Measurements from ENCODE around the gene DNAJA2.

DNAJA2 gene

DNA sequence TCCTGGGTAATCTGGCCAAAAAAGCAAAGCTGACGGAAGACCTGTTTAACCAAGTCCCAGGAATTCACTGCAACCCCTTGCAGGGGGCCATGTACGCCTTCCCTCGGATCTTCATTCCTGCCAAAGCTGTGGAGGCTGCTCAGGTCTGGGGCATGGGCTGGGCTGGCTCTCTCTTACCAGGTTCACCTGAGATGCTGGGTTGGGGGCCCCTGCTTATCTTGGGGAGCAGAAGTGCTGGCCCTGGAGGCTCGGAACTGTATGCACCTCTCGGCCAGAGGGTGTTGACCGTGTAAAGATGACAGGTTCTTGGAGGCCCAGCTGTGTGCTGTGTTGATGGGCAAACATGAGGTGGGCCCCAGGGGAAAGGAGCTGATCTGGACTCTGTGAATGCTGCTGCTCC lies 49.1 kb downstream of the DNAJA2 start:
- no peak for DNase-seq

DNA sequence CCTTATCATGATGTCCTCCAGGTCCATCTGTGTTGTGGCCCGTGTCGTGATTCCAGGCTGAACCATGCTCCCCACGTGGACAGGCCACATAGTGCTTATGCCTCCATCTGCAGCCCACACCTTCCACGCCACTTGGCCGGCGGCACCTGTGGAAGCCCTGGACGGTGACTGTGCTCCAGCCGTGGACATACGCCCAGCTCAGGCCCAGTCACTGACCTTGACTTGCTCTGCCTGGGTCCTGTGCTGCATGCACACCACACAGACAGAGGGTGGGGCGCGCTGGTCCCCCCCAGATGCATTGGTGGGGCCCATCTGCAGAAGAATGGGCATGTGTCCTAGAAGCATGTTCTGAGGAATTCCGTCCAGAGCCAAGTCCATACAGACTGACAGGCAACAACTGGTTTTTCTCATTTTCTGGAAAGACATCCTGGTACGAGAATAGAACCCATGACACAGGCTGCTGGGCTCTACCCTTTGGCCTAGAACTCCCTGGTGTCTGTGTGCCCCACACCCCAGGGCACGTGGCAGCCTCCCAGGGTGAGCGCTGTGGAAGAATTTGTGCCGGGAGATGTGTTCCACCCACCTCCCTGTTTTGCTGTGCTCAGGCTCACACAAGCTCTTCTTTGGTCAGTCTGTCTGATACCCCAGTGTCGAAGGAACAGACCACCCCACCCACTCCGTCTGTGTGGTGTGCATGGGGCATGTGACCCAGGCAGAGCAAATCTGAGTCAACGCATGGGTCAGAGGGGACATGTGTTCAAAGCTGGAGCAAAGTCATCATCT lies 49.8 kb downstream of the DNAJA2 start:
- DNase-seq: no peak

DNA sequence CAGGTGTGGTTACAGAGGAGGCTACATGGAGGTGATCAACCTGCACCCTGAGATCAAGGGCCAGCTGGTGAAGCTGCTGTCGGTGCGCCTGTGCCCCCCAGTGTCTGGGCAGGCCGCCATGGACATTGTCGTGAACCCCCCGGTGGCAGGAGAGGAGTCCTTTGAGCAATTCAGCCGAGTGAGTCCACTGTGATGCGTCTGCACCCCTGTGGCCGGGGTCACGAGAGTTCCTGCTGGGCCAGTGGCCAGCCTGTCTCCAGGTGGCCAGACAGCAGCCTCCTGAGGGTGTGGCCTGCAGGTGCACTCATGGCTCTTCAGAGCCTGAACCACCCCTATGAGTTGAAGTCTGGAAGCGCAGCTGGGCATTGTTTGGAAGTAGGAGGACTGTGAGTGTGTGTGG lies 51.2 kb downstream of the DNAJA2 start:
- DNase-seq: no peak

DNA sequence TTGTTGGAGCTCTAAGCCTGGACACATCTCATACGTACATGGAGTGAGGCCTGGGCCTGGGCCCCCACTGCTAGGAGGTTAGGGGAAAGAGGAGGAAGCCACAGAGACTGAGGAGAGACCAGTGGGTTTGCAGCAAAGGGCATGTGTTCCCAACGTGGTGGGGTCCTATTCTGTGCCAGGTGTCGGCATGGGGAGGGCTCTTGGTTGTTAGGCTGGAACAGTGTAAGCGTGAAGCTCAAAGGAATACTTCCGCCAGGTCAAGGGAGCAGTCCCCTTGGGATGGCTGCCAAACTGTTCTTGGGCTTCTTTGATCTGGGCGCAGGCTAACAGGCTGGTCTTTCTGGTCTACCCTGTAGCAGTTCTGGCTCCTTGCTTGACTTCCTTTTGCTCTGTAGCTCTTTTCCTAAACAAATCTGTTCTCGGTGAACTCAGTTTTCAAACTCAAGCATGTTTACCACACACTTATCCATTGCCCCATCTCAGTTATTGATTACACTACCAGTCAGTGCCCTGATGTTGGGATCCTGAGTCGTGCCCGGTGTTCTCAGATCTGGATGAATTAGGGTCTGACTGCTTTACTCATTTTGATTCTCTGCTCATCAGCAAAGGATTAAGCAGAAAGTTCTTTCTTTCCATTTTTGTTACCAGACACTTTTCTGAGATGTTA lies 52.9 kb downstream of the DNAJA2 start:
- no peak for DNase-seq

DNA sequence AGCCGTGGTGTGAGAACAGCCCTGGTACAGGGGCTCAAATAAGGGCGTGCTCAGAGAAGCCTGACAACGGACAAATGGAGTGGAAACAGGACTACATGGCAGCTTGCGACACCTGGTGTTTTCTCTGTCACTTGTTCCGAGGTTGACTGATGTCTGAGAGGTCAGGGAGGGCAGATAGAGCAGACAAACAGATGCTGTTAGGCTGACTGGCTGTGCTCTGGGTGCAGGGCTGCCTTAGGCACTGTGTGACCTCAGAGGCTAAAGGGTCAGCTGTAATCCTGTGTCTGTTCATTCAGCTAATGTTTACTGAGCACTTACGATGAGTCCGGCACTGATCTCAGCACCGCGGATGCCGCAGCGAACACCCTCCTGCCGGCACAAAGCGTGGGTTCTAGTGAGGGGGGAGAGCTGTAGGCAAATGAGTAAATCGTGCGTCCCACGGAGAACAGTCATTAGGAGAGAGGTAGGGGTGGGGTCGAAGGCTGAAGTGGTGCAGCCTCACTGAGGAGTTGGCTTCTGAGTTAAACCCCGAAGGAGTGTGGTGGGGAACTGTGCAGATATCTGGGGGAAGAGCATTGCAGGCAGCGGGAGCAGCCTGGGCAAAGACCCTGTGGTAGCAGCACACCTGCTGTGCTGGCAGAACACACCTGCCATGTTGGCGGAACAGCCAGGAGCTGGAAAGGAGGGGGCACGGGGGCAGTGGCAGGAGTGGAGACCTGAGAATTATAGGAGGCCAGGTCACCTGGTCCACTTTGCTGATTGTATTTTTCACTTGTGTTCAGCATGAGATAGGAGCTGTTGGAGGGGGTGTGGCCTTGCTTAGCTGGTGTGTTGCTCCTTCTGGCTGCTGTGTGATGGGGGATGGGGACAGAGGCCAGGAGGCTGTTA lies 54.3 kb downstream of the DNAJA2 start:
- DNase-seq: no peak

DNA sequence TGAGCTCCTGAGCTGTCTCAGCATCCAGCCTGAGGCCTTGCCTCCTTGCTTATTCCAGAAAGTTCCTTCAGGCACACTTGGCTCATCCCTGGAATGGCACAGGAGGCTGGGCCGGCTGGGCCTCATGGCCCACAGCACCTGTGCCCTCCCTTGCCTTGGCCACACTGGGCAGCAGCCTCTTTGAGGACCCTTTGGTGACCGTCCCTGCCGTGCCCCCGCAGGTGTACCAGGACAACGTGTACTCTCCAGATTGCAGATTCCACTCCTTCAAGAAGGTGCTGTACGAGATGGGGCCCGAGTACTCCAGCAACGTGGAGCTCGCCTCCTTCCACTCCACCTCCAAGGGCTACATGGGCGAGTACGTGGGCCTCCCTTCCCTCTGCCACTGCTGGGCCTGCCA lies 55.1 kb downstream of the DNAJA2 start:
- no peak for DNase-seq

DNA sequence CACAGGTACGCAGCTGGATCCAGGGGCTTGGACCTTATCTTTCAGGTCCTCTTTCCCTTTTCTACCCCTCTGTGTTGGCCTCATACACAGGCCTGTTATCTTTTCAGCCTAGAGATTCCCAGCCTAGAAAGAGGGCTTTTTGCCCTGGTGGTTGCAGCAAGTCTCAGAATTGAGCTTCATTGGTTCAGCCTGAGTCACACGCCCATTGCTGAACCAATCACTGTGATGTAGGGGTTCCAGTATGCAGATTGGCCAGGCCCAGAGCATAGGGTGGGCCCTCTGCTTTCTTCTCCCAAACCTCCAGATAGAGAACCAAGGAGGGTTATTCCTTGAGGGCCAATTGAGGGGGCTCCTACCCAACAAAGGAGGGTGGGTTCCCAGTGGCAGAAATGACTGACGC lies 56.5 kb downstream of the DNAJA2 start:
- DNase-seq: no peak

DNA sequence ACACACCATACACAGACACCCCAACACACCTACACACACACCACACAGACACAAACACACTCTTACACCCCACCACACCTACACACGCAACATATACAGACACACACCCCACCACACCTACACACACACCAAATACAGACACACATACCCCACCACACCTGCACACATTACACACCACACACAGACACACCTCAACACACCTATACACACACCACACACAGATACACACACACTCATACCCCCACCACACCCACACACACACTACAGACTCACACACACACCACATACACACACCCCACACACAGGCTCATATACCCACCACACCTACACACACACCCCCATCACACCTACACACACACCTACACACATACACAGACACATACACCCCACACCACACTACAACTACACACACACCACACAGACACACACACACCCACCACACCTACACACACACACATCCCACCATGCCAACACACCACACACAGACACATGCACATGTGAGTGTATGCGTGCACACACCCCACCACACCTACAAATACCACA lies 57.9 kb downstream of the DNAJA2 start:
- no peak for DNase-seq

DNA sequence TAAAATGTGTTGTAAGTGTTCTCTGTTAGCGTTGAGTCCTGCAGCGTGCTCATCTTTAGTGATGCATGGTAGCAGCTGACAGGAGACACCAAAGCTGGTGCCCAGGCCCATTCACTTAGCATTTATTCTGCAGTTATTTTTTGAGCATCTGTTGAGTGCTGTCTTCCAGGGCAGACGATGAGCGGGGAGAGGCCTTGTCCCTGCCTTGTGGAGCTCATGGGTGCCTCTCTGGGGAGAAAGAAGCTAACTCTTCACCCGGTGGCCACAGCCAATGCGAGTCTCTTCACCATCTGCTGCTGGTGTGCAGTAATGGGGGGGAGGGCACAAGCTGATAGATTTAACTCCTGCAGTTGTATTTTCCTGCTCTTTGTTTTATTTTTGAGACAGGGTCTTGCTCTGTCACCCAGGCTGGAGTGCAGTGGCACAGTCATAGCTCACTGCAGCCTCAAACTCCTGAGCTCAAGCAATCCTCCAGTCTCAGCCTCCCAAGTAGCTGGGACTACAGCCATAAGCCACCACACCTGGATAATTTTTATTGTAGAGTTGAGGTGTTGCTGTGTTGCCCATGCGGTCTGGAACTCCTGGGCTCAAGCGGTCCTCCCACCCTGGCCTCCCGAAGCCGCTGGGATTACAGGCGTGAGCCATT lies 58.8 kb downstream of the DNAJA2 start:
- no peak for DNase-seq

DNA sequence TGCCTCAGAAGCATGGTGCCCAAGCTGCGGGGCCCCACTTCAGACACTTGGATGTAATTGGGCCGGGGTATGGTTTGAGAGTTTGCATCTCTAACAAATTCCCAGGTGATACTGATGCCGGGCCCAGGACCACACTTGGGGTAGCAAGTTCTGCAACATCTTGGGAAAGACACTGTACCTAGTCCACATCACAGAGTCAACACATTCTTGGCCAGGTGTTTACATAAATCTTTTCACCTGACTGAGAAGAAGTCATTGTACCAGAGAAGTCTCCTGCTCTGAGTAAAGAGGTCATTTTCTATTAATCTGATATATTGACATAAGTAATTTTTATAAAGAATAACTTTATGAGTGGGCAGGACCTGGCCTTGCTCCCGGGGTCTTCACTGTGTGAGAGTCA lies 61.8 kb downstream of the DNAJA2 start:
- DNase-seq: no peak

DNA sequence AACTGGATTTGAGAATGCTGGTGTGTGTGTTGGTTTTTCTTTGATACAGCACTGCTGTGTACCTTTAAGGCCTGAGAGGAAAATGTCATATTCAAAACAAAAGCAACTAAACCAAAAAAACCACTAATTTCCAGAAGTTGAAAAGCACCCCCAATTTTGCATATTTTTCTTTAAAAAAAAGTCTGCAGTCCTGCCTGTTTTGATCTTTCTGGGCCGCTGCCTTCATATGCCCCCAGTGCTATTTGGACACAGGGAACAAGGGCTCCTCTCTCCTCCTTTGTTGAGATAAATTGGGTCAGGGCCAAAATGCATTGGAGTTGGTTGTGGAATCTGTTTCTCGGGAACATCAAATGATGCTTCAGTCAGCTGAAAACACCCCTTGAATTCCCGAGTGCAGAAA lies 62.4 kb downstream of the DNAJA2 start:
- DNase-seq: no peak

DNA sequence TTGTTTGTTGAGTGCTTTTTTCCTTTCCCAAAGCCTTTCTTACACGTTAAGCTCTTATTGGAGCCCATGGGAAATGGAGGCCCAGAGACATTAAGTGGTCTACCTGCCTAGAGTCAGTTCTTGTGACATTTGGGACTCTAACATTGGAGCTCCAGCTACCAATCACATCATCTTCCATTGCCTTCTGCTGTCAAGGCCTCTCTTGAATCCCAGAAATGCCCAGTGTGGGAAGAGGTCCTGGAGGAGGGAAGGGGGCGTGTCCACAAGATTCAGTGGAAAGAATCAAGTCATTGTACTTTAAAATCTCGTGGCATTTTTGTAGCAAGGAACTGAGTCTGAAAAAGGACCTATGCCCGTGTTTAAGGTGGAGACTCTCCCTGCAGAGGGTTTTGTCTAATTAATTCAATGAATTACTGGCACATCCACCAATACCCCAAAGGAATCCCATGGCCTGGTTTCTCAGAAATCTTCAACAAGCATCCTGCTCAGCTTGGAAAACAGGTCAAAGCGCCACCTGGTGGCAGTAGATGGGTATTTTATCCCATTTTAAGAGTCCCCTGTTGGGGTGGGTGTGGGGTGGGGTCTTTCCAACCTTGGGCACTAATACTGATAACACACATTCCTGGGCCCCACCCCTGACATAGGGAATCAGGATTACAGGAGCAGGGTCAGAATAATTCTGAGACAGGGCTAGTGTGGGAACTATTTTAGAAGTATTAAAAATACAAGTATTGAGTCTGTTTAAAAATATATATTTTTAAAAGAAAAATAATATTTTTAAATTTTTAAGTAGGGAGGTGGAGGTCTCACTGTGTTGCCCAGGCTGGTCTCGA lies 64.7 kb downstream of the DNAJA2 start:
- peak; percentile 61 for DNase-seq

DNA sequence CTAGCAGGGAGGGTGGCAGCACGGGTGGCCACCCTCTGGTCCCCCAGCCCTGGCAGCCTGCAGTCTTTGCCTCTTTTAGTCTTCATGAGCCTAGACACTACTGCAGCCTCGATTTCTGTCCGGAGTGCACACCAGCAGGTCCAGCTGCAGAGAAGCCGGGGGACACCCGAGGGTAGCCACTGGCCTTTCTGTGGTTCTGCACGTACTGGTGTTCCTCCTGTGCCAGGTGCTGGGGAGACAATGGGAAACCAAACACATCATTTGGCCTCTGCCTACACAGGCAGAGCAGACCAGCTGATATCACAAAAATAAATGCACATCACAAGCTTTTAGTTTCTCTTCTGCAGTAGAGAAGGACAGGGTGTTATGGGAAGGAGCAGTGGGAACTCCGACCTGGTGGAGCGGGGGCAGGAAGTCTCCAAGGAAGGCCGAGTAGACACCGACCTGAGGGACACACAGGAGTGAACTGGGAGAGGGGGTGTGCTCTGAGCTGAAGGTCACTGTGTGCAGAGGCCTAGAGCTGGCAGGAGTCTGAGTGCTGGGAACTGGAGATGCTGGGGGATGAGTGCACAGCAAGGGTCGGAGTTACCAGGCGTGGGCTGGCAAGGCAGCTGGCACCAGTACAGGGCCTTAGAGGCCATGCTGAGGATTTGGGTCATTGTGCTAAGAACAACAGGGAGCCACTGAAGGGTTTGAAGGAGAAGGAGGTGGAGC lies 66.3 kb downstream of the DNAJA2 start:
- DNase-seq: no peak

DNA sequence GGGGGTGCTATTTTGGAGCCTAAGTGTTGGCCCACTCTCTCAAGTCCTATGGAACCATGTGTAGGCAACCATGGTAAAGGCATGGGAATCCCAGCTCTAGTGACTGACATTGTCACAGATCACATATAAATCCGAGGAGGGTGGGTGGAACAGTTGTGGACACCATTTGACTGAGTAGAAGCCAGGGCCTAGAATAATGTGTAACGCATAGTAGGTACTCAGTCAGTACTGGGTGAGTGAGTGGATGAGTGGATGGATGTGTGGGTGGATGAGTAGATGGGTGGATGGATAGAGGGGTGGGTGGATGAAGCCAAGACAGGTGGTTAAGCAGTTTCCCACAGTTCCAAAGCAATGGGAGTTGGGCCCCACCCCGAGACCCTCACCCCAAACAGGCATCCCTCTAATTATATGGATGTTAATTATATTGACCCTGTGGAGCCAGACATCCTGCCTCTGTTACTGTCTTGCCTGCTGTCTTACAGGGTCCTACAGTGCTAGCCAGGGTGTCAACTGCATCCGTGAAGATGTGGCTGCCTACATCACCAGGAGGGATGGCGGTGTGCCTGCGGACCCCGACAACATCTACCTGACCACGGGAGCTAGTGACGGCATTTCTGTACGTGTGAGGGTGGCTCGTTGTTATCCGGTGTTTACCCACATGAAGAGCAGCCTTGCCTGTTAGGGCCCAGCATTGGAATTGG lies 67.0 kb downstream of the DNAJA2 start:
- no peak for DNase-seq

Measured in stimulated activated CD4-positive, alpha-beta T cell treated with anti-CD3 and anti-CD28 coated beads, Interleukin-4, amount 100 ng/mL, for 1 hour (primary cell).